HEK293 (cell line): ENCODE data around the gene RUSF1.

Source experiments
- CTCF ChIA-PET: fragments of 350-600 bp; formaldehyde crosslinking; extraction: SDS; loops from one replicate; lab custom pipeline; 2021; ENCODE audit warnings: antibody characterized with exemption; lab: Yijun Ruan, JAX
- POLR2A ChIA-PET: fragments of 300-600 bp; formaldehyde crosslinking; extraction: SDS; loops from one replicate; lab custom pipeline; 2020; ENCODE audit warnings: antibody characterized with exemption, inconsistent platforms; lab: Yijun Ruan, JAX
- H3K27ac ChIP-seq: fragments of 200-500 bp; sonication (Bioruptor generic); 2 replicates; pipeline ENCODE4 v1.5.1; 2014; ENCODE audit warnings: low read depth, low read length, control low read depth, inconsistent platforms; ENCODE audit errors: extremely low read depth
- H3K36me3 ChIP-seq, 2 experiments: fragments of 200-500 bp in 1 of 2; sonication (Bioruptor generic) in 1 of 2; 1 replicate in 1 of 2; 2 replicates in 1 of 2; pipeline ENCODE4 v1.5.1; 2014 to 2017; ENCODE audit warnings: inconsistent platforms in 2 of 2, low read length in 2 of 2; ENCODE audit not compliant: control insufficient read depth in 2 of 2, insufficient read depth in 1 of 2
- H3K4me1 ChIP-seq: fragments of 200-500 bp; sonication (Bioruptor generic); 2 replicates; pipeline ENCODE4 v1.5.1; 2014; ENCODE audit warnings: mild to moderate bottlenecking, low read length, inconsistent platforms; ENCODE audit not compliant: control insufficient read depth, insufficient read depth
- H3K4me3 ChIP-seq: 2 replicates; pipeline ENCODE4 v1.5.1; 2011; ENCODE audit warnings: low read depth, mild to moderate bottlenecking, control low read depth, low read length, moderate library complexity
- H3K9me3 ChIP-seq: fragments of 200-500 bp; sonication (Bioruptor generic); 2 replicates; pipeline ENCODE4 v1.5.1; 2014; ENCODE audit warnings: low read depth, low read length, inconsistent platforms; ENCODE audit not compliant: control insufficient read depth, insufficient read depth
- GLI2 ChIP-seq: fragments of 450-650 bp; formaldehyde crosslinking; IDR thresholded peaks from 2 replicates; pipeline ENCODE4; 2017; ENCODE audit warnings: missing biosample characterization, missing genetic modification characterization, low read depth, borderline replicate concordance
- GLI4 ChIP-seq: fragments of 450-650 bp; formaldehyde crosslinking; IDR thresholded peaks from 2 replicates; pipeline ENCODE4 v1.5.1; 2016; ENCODE audit warnings: missing biosample characterization, missing genetic modification characterization
- INSM2 ChIP-seq: fragments of 450-650 bp; formaldehyde crosslinking; IDR thresholded peaks from 2 replicates; pipeline ENCODE4 v1.5.1; 2016; ENCODE audit warnings: missing biosample characterization, missing genetic modification characterization
- OVOL3 ChIP-seq: fragments of 450-650 bp; formaldehyde crosslinking; IDR thresholded peaks from 2 replicates; pipeline ENCODE4 v1.5.1; 2016; ENCODE audit warnings: missing biosample characterization, missing genetic modification characterization
- SCRT2 ChIP-seq: fragments of 450-650 bp; formaldehyde crosslinking; IDR thresholded peaks from 2 replicates; pipeline ENCODE4 v1.5.1; 2016; ENCODE audit warnings: missing biosample characterization, missing genetic modification characterization
- SP7 ChIP-seq: fragments of 450-650 bp; formaldehyde crosslinking; IDR thresholded peaks from 2 replicates; pipeline ENCODE4 v1.5.1; 2016; ENCODE audit warnings: missing biosample characterization, missing genetic modification characterization
- TCF7L2 ChIP-seq: IDR thresholded peaks from 2 replicates; pipeline ENCODE4 v1.6.1; 2011; ENCODE audit warnings: low read depth, mild to moderate bottlenecking, inconsistent platforms, low read length, moderate library complexity, borderline replicate concordance
- ZNF184 ChIP-seq: fragments of 450-650 bp; IDR thresholded peaks from 2 replicates; pipeline ENCODE4 v1.5.1; 2018; ENCODE audit warnings: missing biosample characterization, mild to moderate bottlenecking, missing genetic modification characterization
- ZNF221 ChIP-seq: fragments of 450-650 bp; formaldehyde crosslinking; IDR thresholded peaks from 2 replicates; pipeline ENCODE4 v1.5.1; 2017; ENCODE audit warnings: missing biosample characterization, missing genetic modification characterization, borderline replicate concordance
- ZNF274 ChIP-seq, 2 experiments: fragments of 200-500 bp in 1 of 2; fragments of 450-650 bp in 1 of 2; sonication (Bioruptor generic) in 1 of 2; formaldehyde crosslinking in 1 of 2; IDR thresholded peaks; 2 replicates each; pipeline versions ENCODE4 v1.5.1 to v1.6.1; 2014 to 2016; ENCODE audit warnings: borderline replicate concordance in 1 of 2, inconsistent platforms in 1 of 2, low read length in 1 of 2, missing biosample characterization in 1 of 2, missing genetic modification characterization in 1 of 2
- ZNF350 ChIP-seq: fragments of 450-650 bp; formaldehyde crosslinking; IDR thresholded peaks from 2 replicates; pipeline ENCODE4 v1.5.0; 2017; ENCODE audit warnings: missing biosample characterization, mild to moderate bottlenecking, missing genetic modification characterization
- ZNF433 ChIP-seq: fragments of 450-650 bp; formaldehyde crosslinking; IDR thresholded peaks from 2 replicates; pipeline ENCODE4 v1.5.1; 2016; ENCODE audit warnings: missing biosample characterization, missing genetic modification characterization, low read depth
- ZNF449 ChIP-seq: fragments of 450-650 bp; formaldehyde crosslinking; IDR thresholded peaks from 2 replicates; pipeline ENCODE4 v1.5.1; 2017; ENCODE audit warnings: missing biosample characterization, mild to moderate bottlenecking, missing genetic modification characterization, moderate library complexity
- ZNF555 ChIP-seq: fragments of 450-650 bp; formaldehyde crosslinking; conservative IDR thresholded peaks from 2 replicates; pipeline ENCODE4 v1.5.1; 2017; ENCODE audit warnings: missing biosample characterization, mild to moderate bottlenecking, missing genetic modification characterization, inconsistent platforms
- ZNF596 ChIP-seq: fragments of 450-650 bp; IDR thresholded peaks from 2 replicates; pipeline ENCODE4 v1.5.0; 2018; ENCODE audit warnings: missing biosample characterization, mild to moderate bottlenecking, missing genetic modification characterization, moderate library complexity
- ZNF626 ChIP-seq: fragments of 450-650 bp; sonication (Bioruptor Pico); formaldehyde crosslinking; IDR thresholded peaks from 2 replicates; pipeline ENCODE4 v1.5.1; 2018; ENCODE audit warnings: missing biosample characterization, missing genetic modification characterization, inconsistent platforms
- ZNF768 ChIP-seq: fragments of 450-650 bp; formaldehyde crosslinking; IDR thresholded peaks from 2 replicates; pipeline ENCODE4 v1.5.1; 2018; ENCODE audit warnings: missing biosample characterization, mild to moderate bottlenecking, missing genetic modification characterization
- TF ChIP-seq, protein P1 (sequence below): fragments of 450-650 bp; formaldehyde crosslinking; IDR thresholded peaks from 2 replicates; pipeline ENCODE4 v1.5.1; 2017; ENCODE audit warnings: missing biosample characterization, missing genetic modification characterization
- TF ChIP-seq, protein P2 (sequence below): fragments of 450-650 bp; IDR thresholded peaks from 2 replicates; pipeline ENCODE4 v1.5.1; 2018; ENCODE audit warnings: missing biosample characterization, mild to moderate bottlenecking, missing genetic modification characterization
- TF ChIP-seq, protein P3 (sequence below): fragments of 450-650 bp; formaldehyde crosslinking; IDR thresholded peaks from 2 replicates; pipeline ENCODE4 v1.5.1; 2016; ENCODE audit warnings: missing biosample characterization, missing genetic modification characterization

The RUSF1 gene

DNA sequence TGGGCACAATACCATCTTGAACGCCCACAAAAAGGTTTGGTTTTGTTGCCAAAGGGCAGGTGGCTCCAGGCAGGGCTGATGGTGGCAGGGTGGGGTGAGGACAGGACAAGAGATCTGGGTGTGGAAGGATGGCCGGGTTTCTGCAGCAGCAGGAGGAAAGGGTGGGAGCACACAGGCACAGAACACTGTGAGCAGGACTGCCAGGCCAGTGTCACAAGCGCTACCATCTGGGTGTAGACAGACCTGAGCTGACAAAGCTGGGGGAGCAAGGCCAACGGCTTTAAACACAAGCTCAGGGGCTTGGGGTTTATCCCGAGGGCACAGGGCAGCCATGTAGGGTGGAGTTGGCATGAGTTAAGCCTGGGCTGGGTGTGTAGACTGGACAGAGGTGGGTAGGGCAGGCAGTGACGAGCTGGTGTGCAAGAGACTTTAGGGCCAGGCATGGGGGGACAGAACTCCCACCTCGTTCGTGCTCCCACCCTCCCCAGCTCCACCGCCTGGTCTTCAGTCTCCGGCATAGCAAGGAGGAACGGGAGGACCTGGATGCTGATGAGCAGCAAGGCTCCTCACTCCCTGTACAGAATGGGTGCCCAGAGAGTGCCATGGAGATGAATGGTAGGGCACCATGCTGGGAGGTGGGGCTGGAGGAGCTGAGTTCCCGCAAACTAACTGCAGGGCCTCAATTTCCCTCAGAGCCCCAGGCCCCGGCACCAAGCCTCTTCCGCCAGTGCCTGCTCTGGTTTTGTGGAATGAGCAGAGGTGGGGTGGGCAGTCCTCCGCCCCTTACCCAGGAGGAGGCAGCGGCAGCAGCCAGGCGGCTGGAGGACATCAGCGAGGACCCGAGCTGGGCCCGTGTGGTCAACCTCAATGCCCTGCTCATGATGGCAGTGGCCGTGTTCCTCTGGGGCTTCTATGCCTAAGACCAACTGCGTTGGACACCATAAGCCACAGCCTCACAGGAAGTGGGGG is 18.3 kb downstream of the RUSF1 start:
- no peaks in the 10 kb centered on the region; the same call in 1 of the 2 replicates for H3K4me1 ChIP-seq
- no peak overlapping the region for H3K27ac ChIP-seq
- H3K4me3 ChIP-seq, result no peak overlapping the region
- H3K9me3 ChIP-seq, result no peaks in the 10 kb centered on the region
- peaks cover 0 to 40% of the 10 kb centered on the region in 2 experiments; a peak in 1 of 3 replicates for H3K36me3 ChIP-seq
- CTCF ChIA-PET, result interaction anchor here (1.9 kb wide), 1 partner anchor 29 kb away, joined by 4 read pairs; no protein-coding TSS in a partner anchor
- no peak for TF ChIP-seq SCRT2 (tag by site-specific recombination)
- no peak for TF ChIP-seq ZNF184 (tag by site-specific recombination)
- TF ChIP-seq, protein P1, sequence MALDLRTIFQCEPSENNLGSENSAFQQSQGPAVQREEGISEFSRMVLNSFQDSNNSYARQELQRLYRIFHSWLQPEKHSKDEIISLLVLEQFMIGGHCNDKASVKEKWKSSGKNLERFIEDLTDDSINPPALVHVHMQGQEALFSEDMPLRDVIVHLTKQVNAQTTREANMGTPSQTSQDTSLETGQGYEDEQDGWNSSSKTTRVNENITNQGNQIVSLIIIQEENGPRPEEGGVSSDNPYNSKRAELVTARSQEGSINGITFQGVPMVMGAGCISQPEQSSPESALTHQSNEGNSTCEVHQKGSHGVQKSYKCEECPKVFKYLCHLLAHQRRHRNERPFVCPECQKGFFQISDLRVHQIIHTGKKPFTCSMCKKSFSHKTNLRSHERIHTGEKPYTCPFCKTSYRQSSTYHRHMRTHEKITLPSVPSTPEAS, result no peak
- TF ChIP-seq ZNF596 (tag by site-specific recombination), result no peak
- TF ChIP-seq ZNF768 (tag by site-specific recombination), result no peak
- TF ChIP-seq ZNF433 (tag by site-specific recombination), result no peak
- TF ChIP-seq GLI2, result no peak
- no peak for TF ChIP-seq OVOL3 (tag by site-specific recombination)
- TF ChIP-seq, protein P2, sequence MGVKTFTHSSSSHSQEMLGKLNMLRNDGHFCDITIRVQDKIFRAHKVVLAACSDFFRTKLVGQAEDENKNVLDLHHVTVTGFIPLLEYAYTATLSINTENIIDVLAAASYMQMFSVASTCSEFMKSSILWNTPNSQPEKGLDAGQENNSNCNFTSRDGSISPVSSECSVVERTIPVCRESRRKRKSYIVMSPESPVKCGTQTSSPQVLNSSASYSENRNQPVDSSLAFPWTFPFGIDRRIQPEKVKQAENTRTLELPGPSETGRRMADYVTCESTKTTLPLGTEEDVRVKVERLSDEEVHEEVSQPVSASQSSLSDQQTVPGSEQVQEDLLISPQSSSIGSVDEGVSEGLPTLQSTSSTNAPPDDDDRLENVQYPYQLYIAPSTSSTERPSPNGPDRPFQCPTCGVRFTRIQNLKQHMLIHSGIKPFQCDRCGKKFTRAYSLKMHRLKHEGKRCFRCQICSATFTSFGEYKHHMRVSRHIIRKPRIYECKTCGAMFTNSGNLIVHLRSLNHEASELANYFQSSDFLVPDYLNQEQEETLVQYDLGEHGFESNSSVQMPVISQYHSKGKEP (tag by site-specific recombination), result no peak
- TF ChIP-seq ZNF449 (tag by site-specific recombination), result no peak
- no peak for TF ChIP-seq TCF7L2
- no peak for TF ChIP-seq ZNF221 (tag by site-specific recombination)
- no peak for TF ChIP-seq ZNF350
- no peak for TF ChIP-seq ZNF555 (tag by site-specific recombination)
- TF ChIP-seq ZNF274 (IDR thresholded peaks at IDR 0.05; ENCODE audit: low read length), result no peak
- TF ChIP-seq ZNF274 (tag by site-specific recombination; IDR thresholded peaks at IDR 0.05; ENCODE audit: borderline replicate concordance), result no peak
- TF ChIP-seq, all 188 proteins: peak for 0
- POLR2A ChIA-PET, result no interaction called here

GRCh38 chr16:31489298-31489564 is 19.0 kb downstream of the RUSF1 start:
- Histone ChIP-seq H3K27ac (no peak overlapping the region), H3K4me1 (no peaks in the 10 kb centered on the region; the same call in 1 of the 2 replicates), H3K4me3 (no peak overlapping the region)
- TF ChIP-seq GLI4 (no peak), ZNF626 (tag by site-specific recombination) (no peak), SP7 (tag by site-specific recombination) (no peak), INSM2 (tag by site-specific recombination) (no peak)
- TF ChIP-seq, protein P3, sequence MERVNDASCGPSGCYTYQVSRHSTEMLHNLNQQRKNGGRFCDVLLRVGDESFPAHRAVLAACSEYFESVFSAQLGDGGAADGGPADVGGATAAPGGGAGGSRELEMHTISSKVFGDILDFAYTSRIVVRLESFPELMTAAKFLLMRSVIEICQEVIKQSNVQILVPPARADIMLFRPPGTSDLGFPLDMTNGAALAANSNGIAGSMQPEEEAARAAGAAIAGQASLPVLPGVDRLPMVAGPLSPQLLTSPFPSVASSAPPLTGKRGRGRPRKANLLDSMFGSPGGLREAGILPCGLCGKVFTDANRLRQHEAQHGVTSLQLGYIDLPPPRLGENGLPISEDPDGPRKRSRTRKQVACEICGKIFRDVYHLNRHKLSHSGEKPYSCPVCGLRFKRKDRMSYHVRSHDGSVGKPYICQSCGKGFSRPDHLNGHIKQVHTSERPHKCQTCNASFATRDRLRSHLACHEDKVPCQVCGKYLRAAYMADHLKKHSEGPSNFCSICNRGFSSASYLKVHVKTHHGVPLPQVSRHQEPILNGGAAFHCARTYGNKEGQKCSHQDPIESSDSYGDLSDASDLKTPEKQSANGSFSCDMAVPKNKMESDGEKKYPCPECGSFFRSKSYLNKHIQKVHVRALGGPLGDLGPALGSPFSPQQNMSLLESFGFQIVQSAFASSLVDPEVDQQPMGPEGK (tag by site-specific recombination), result no peak
- TF ChIP-seq, all 188 proteins: peak for 0
- CTCF ChIA-PET, result interaction anchor here (1.9 kb wide), 1 partner anchor 28 kb away, joined by 4 read pairs; no protein-coding TSS in a partner anchor
- H3K36me3 ChIP-seq, result peaks cover 0 to 40% of the 10 kb centered on the region in 2 experiments; a peak in 1 of 3 replicates
- H3K9me3 ChIP-seq, result no peaks in the 10 kb centered on the region
- POLR2A ChIA-PET, result interaction anchor here (1.6 kb wide), 1 partner anchor 10 kb away, joined by 4 read pairs; no protein-coding TSS in a partner anchor
